Right renal pelvis (tissue), 4 donors: ENCODE results near the gene MGLL. TPM values are rescaled to one million over a fixed set of nuclear protein-coding genes. Genes with fewer than 3 reads are reported as not detected.

Experiments used
- DNase-seq, 4 donors: peaks; one replicate each; pipeline ENCODE4 v3.0.0-alpha.2; 2013; ENCODE audit warnings: low read depth in 4 of 4, low spot score in 3 of 4, missing footprints in 1 of 4
- polyA plus RNA-seq, 4 donors: library from polyadenylated mRNA; unstranded; fragments of 120-200 nt; gene quantifications; one replicate each; pipeline ENCODE4 v1.2.1, GENCODE V29; 2013; ENCODE audit not compliant: insufficient read length in 4 of 4

MGLL gene
- polyA plus RNA-seq, 4 donors, result 25.4 to 29.3 (median 27.0) TPM

- DNase-seq, result peak in 2 of 4 donors; percentile 52 to 60
These were observed 30.9 kb downstream of the MGLL start for GRCh38 chr3:127791221-127791913.

DNA sequence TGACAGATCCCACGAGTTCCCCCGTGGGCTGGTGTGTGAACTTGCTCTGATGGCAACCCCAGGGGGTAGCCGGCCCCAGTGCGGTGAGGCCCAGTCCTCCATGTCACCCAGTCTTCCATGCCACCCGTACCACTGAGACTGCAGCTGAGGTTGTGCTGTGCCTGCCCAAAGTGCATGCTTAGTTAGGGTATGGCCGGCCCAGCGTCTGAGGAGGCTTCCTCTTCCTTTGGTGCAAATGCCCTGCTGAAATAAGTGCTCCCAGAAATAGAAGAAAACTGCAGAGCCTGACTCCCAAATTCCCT lies 31.5 kb downstream of the MGLL start:
- DNase-seq, result no peak

GRCh38 chr3:127789990-127790881 lies 32.1 kb downstream of the MGLL start:
- no peak for DNase-seq

GRCh38 chr3:127789051-127789450 lies 33.3 kb downstream of the MGLL start:
- no peak for DNase-seq

DNA sequence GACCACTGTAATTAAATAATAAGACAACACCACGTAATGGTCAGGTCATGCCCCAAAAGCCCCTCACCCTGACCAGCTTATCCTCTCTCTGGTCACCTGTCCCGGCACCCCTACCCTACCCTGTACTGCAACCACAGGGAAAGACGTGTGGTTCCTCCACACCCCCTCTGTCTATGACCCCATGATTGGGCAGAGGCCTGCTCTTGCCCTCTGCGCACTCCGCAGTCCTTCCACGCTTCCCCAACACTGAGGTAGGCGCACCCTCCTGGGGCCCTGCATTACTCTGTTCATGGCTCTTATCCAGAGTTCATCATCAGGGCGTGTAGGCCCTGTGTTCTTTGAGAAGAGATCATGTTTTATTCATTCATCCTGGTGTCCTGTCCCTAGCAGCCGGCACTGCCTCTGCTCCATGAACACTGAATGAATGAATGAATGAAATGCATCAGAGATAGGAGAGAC lies 33.8 kb downstream of the MGLL start:
- DNase-seq, result no peak

DNA sequence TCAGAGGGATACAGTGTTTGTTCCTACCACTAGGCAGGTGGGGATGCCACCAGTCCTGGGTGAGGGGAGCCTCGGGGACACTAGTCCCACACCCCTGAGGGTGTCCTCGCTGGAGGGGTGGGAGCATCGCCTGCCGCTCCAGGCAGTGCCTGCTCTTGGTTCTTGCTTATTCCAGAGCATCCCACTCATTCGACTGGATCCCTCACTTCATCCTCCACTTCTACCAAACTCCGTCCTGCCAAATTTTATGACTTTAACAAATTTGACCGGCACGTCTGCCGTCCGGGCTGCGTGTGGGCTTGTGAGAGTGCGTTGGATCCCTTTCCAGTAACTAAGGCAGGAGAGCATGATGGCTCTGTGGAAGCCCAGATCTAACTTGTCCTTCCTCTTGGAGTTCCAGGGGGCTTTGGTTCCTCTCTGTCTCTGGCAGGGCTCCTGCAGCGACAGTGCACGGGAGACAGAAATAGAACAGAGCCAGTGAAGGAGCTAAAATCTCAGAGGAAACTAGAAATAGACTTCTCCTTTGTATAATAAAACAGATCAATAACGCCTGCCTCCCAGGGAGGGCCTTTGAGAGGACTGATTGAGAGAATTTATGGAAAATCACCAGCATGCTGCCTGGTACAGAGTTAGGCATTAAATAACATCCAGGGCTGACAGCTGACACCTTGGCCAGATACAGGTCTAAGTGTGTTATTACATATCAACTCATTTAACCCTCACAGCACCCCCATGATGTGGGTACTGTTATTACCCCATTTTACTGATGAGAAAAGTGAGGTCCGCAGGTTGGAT lies 34.5 kb downstream of the MGLL start:
- no peak for DNase-seq

DNA sequence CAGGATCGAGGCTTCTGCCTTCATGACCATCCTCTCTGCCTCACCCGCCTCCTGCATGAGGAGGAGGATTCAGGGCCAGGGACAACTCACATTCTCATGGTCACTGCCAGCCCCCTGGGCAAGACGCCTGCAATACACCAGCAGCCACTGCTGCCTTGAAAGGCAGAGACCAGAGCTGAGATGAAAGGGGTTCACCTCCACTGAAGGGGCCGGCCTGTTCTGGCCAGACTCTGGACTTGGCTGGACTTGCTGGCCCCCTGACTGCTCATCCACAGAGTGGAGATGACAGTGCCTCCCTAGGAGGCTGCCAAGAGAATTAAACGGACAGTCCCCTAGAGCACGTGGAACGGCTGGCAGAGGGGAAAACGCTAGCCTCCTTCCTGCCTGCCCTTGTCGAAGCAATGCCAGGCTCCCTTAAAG lies 35.2 kb downstream of the MGLL start:
- DNase-seq, result no peak

- DNase-seq, result no peak
These were observed 35.8 kb downstream of the MGLL start for GRCh38 chr3:127786353-127787070.

- no peak for DNase-seq
These were observed 36.5 kb downstream of the MGLL start for GRCh38 chr3:127785711-127786265.

DNA sequence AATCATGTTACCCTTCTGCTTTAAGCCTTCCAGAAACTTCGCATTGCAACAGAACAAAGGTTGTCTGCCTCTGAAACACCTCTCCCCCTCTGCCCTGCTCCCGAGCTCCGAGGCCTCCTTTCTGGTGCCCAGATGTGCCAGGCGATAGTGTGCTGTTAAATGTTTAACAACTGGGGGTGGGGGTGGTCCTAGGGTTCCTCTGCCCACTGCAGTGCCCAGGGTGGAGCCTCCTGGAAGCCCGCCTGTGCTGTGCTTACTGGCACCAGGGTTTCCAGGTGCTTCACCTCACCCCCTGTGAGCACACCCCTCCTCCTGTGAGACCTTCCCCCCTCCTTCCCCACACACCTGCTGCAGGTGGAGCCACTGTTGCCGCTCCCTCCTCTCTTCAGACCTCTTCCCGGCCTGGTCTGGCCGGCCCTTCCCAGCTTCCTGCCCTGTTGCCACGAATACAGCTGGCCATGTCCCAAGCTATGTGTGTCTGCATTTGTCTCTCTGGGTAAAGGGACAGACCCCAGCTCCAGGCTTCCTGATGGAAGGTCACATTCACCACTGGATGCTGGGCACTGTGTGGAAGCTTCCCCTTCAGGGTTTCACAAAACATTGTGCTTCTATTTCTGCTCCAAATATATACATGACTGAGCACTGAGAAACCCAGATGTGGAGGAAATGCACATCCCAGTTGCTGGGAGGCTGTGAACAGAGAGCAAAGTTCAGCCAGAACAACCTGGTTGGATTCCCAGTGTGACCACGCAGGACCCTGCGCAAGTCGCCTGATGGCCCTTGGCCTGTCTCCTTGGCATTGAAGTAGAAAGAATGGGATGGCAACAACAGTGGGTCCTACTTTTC lies 37.2 kb downstream of the MGLL start:
- no peak for DNase-seq

GRCh38 chr3:127784283-127784682 lies 38.0 kb downstream of the MGLL start:
- no peak for DNase-seq

DNA sequence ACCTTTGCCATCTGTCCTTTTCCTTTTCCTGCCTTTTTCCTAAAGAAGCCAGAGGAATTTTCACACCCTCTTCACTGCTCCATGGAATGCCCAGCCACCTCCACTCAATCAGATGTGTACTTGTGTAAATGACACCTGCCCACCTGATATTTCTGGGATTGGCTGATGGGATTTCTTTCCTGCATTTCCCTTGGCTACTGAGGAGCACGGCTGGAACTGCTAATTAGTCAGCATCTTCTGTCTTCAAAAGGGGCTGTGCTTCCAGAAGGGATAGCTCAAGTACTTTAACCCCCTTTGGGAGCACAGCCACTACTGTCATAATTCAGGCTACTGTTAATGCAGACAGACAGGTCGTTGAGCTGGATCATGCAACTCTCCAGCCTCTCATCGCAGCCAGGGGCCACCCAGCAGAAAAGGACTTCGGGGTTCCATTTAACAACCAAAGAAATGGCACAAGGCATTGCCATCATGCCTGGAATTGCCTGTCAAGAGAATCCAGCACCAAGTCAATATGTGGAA lies 38.6 kb downstream of the MGLL start:
- no peak for DNase-seq

DNA sequence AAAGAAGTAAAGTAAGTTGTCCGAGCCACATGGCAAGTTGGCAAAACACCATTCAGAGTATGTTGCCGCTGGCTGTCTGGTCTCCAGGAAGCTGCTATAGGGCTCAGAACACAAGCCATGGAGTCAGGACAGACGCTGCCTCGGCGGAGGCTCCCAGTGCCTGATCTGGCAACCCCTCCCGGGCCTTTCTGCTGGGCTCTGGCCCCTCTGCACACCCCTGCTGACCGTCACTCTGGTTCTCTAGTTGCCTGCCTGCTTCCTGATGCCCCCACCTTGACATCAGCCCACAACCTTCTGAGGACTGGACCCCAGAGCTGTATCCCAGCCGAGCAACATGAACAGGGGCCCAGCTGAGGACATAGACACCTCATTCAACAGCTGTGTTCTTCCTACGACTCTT lies 39.1 kb downstream of the MGLL start:
- DNase-seq, result no peak

GRCh38 chr3:127781411-127782001 lies 40.8 kb downstream of the MGLL start:
- DNase-seq, result no peak

DNA sequence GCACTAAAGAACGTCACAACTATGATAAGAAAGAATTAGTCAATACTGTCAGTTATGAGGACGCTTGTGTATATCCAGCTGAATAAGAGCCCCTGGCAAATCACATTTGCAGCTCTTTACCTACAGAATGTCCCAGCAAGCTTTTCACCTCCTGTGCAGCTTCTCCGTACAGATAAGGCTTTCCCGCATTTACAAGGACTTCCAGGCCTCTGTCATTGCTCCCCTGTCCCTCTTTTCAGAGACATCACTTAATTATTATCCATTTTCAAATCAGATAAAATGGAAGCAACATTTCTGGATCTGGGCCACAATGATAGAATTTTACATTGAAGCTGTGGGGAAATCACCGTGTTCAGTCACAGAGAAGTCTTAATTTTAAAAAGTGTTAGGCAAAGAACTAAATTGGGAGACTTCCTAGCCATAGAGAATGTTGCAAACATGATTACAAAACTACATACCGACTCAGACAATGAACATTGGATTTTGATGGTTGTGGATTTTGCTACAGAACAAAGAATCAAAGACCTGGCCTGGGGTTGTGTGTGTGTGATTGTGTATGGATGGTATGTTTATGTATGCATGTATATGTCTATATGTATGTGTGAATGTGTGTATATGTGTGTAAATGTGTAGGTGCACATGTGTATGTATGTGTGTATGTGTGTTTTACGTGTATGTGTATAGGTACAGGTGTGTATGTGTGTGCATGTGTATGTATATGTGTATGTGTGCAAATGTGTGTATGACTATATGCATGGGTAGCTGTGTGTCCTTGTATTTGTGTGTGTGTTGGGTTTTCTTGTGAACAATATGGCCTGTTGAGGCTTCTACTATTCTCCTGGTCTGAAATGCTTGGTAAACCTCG lies 41.5 kb downstream of the MGLL start:
- DNase-seq, result no peak

DNA sequence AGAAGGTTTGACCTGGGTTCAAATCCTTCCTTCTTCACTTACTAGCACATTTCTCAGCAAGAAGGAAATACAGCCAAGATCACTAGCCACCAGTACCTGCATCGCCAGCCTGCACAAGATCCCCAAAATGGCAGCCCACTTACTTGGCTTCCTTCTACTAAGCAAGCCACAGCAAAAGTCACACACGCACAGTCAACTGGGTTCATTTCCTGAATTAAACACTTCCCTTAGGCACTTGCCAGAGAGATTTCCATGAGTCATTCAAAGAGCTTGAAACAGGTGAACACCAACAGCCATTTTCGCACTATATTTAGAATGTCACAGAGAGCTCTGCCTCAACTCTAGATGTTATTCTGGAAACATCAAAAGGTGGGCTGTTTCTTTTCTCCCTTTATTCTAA lies 42.6 kb downstream of the MGLL start:
- no peak for DNase-seq

- DNase-seq, result no peak
These were observed 44.2 kb downstream of the MGLL start for GRCh38 chr3:127777921-127778656.
